Body of pancreas (tissue), 4 donors: Measurements from ENCODE around the gene ZNF785.

Source experiments
- CTCF ChIP-seq, 7 experiments: fragments of 450-650 bp in 4 of 7; fragments of 200-600 bp in 3 of 7; sonication (generic) in 3 of 7; IDR thresholded peaks; one replicate each; pipeline ENCODE4 v1.5.1; 2016 to 2019; ENCODE audit warnings: antibody characterized with exemption in 7 of 7
- POLR2A ChIP-seq, 3 donors: fragments of 450-650 bp; IDR thresholded peaks; one replicate each; pipeline ENCODE4 v1.6.1; 2016; ENCODE audit warnings: antibody characterized with exemption in 3 of 3, mild to moderate bottlenecking in 2 of 3

- TF ChIP-seq CTCF (IDR thresholded peaks at IDR 0.05) (no peak), POLR2A (IDR thresholded peaks at IDR 0.05) (no peak)
Measured at GRCh38 chr16:30626236-30626635, 40.7 kb upstream of the ZNF785 start.
